Esophagus squamous epithelium (tissue), 4 donors: ENCODE results near the gene TRABD2A.

Experiments
- POLR2A ChIP-seq, 4 donors: fragments of 450-650 bp; IDR thresholded peaks; one replicate each; pipeline ENCODE4 v1.6.1; 2017; ENCODE audit warnings: antibody characterized with exemption in 4 of 4, mild to moderate bottlenecking in 4 of 4, moderate library complexity in 3 of 4
- TF ChIP-seq, protein P1 (sequence below), 6 experiments: fragments of 450-650 bp in 4 of 6; fragments of 200-600 bp in 2 of 6; sonication (generic) in 2 of 6; IDR thresholded peaks; one replicate each; pipeline ENCODE4 v1.5.1; 2016 to 2019; ENCODE audit warnings: antibody characterized with exemption in 6 of 6, mild to moderate bottlenecking in 4 of 6, moderate library complexity in 4 of 6

DNA sequence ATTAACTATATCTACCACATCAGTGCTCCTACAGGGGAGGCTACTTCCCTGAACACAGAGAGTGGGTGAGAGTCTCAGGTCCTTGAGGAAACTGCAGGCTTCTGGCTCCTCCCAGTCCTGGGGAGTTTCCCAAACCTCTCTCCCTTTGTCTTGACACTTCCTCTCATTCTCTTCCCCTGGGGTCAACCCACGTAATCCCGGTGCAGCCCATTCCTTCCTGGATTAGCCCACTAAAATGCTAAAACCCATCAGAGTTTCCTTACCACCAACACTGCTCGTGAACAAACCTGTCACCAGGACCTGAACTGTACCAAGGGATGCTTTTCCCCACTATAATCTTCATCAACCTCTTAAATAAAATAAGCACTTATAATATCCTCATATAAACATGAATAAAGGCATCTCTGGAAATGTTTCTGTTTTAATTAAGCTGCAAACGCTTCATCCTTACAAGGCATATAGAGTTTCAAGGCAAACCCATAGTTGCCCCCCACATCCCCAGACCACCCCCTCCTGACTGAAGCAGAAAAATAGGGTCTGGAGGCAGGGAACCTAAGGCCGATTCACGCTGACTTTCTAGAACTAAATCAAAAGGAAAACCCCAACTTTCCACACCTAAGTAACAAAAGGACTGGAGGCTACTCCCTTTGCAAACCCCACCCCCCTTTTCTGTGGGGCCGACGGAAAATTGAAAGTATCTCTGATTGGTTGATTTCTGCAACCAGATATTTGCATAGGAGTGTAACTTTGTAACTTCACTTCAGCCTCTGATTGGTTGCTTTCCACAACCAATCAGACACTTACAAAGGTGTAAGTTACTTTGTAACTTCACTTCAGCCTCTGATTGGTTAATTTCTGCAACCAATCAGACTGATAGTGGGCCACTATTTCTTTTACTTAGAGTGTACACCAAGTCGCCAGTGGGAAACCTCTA is 43.6 kb upstream of the TRABD2A start:
- TF ChIP-seq, protein P1, sequence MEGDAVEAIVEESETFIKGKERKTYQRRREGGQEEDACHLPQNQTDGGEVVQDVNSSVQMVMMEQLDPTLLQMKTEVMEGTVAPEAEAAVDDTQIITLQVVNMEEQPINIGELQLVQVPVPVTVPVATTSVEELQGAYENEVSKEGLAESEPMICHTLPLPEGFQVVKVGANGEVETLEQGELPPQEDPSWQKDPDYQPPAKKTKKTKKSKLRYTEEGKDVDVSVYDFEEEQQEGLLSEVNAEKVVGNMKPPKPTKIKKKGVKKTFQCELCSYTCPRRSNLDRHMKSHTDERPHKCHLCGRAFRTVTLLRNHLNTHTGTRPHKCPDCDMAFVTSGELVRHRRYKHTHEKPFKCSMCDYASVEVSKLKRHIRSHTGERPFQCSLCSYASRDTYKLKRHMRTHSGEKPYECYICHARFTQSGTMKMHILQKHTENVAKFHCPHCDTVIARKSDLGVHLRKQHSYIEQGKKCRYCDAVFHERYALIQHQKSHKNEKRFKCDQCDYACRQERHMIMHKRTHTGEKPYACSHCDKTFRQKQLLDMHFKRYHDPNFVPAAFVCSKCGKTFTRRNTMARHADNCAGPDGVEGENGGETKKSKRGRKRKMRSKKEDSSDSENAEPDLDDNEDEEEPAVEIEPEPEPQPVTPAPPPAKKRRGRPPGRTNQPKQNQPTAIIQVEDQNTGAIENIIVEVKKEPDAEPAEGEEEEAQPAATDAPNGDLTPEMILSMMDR (IDR thresholded peaks at IDR 0.05), result peak in 1 of 6 experiments; percentile 5
- TF ChIP-seq POLR2A (IDR thresholded peaks at IDR 0.05), result no peak
